H9 (cell line): ENCODE measurements around the gene ACMSD. TPM values are rescaled to one million over a fixed set of nuclear protein-coding genes. Genes with fewer than 3 reads are reported as not detected.

Source experiments
- DNase-seq: peaks from one replicate; pipeline ENCODE4 v3.0.0-alpha.2; 2017
- H2AFZ ChIP-seq: one replicate; pipeline ENCODE4 v1.6.1; 2013; ENCODE audit warnings: mild to moderate bottlenecking, low read length, control low read depth, moderate library complexity
- H2AK5ac ChIP-seq: 2 replicates; pipeline ENCODE4 v1.6.1; 2013; ENCODE audit warnings: low read length, control low read depth, mixed read lengths; ENCODE audit not compliant: insufficient read length
- H2BK120ac ChIP-seq: one replicate; pipeline ENCODE4 v1.6.1; 2013; ENCODE audit warnings: low read depth, mild to moderate bottlenecking, low read length, control low read depth, inconsistent platforms; ENCODE audit not compliant: poor library complexity, severe bottlenecking
- H2BK12ac ChIP-seq: 2 replicates; pipeline ENCODE4 v1.6.1; 2013; ENCODE audit warnings: low read length, control low read depth, mixed read lengths, low read depth; ENCODE audit not compliant: insufficient read length
- H2BK15ac ChIP-seq: 2 replicates; pipeline ENCODE4 v1.6.1; 2013; ENCODE audit warnings: low read depth, low read length, control low read depth
- H2BK20ac ChIP-seq: one replicate; pipeline ENCODE4 v1.6.1; 2013; ENCODE audit warnings: low read depth, mild to moderate bottlenecking, low read length, control low read depth, inconsistent platforms; ENCODE audit not compliant: poor library complexity, severe bottlenecking
- H2BK5ac ChIP-seq: 2 replicates; pipeline ENCODE4 v1.6.1; 2013; ENCODE audit warnings: low read length, control low read depth, mixed read lengths; ENCODE audit not compliant: insufficient read length
- H3K14ac ChIP-seq: 2 replicates; pipeline ENCODE4 v1.6.1; 2013; ENCODE audit warnings: low read length, control low read depth; ENCODE audit not compliant: insufficient read depth
- H3K18ac ChIP-seq: 2 replicates; pipeline ENCODE4 v1.6.1; 2013; ENCODE audit warnings: low read depth, mild to moderate bottlenecking, mixed read lengths, low read length, control low read depth; ENCODE audit not compliant: insufficient read length
- H3K23ac ChIP-seq: 2 replicates; pipeline ENCODE4 v1.6.1; 2013; ENCODE audit warnings: low read length, control low read depth, mixed read lengths, low read depth; ENCODE audit not compliant: insufficient read length
- H3K23me2 ChIP-seq: 2 replicates; pipeline ENCODE4 v1.6.1; 2013; ENCODE audit warnings: low read depth, mild to moderate bottlenecking, mixed read lengths, low read length, control low read depth; ENCODE audit not compliant: insufficient read length, poor library complexity, severe bottlenecking
- H3K27ac ChIP-seq: 2 replicates; pipeline ENCODE4 v1.5.1; 2013; ENCODE audit warnings: low read length, control low read depth, mixed read lengths, low read depth; ENCODE audit not compliant: insufficient read length
- H3K27me3 ChIP-seq: 2 replicates; pipeline ENCODE4 v1.6.1; 2013; ENCODE audit warnings: low read length, control low read depth, inconsistent platforms; ENCODE audit not compliant: insufficient read depth
- H3K4ac ChIP-seq: 2 replicates; pipeline ENCODE4 v1.6.1; 2013; ENCODE audit warnings: low read depth, mild to moderate bottlenecking, control low read depth, inconsistent platforms, low read length, moderate library complexity
- H3K4me1 ChIP-seq: 2 replicates; pipeline ENCODE4 v1.6.1; 2013; ENCODE audit warnings: low read length, control low read depth, inconsistent platforms; ENCODE audit not compliant: insufficient read depth
- H3K4me2 ChIP-seq: 2 replicates; pipeline ENCODE4 v1.6.1; 2013; ENCODE audit warnings: low read length, control low read depth, mixed read lengths; ENCODE audit not compliant: insufficient read length, insufficient read depth
- H3K56ac ChIP-seq: 2 replicates; pipeline ENCODE4 v1.6.1; 2013; ENCODE audit warnings: low read depth, mild to moderate bottlenecking, mixed read lengths, low read length, control low read depth; ENCODE audit not compliant: insufficient read length
- H3K79me1 ChIP-seq: 2 replicates; pipeline ENCODE4 v1.6.1; 2013; ENCODE audit warnings: low read depth, mild to moderate bottlenecking, moderate library complexity, low read length, control low read depth, inconsistent platforms; ENCODE audit not compliant: insufficient read depth, poor library complexity, severe bottlenecking
- H3K79me2 ChIP-seq: 2 replicates; pipeline ENCODE4 v1.6.1; 2013; ENCODE audit warnings: low read length, control low read depth, inconsistent platforms; ENCODE audit not compliant: insufficient read depth
- H3K9ac ChIP-seq: 2 replicates; pipeline ENCODE4 v1.6.1; 2013; ENCODE audit warnings: low read length, control low read depth, mixed read lengths; ENCODE audit not compliant: insufficient read length; ENCODE audit errors: extremely low read depth
- H3K9me3 ChIP-seq: one replicate; pipeline ENCODE4 v1.6.1; 2013; ENCODE audit warnings: low read depth, low read length, inconsistent platforms; ENCODE audit not compliant: control insufficient read depth
- H3T11ph ChIP-seq: one replicate; pipeline ENCODE4 v1.6.1; 2013; ENCODE audit warnings: mild to moderate bottlenecking, low read length, control low read depth, inconsistent platforms
- H4K20me1 ChIP-seq: one replicate; pipeline ENCODE4 v1.6.1; 2013; ENCODE audit not compliant: control insufficient read depth, insufficient read length, insufficient read depth
- H4K5ac ChIP-seq: 2 replicates; pipeline ENCODE4 v1.6.1; 2013; ENCODE audit warnings: low read depth, mild to moderate bottlenecking, mixed read lengths, low read length, control low read depth; ENCODE audit not compliant: insufficient read length
- H4K8ac ChIP-seq: replicated peaks from 2 replicates; pipeline ENCODE4 v1.6.1; 2013; ENCODE audit warnings: low read length, control low read depth, mixed read lengths, low read depth; ENCODE audit not compliant: insufficient read length
- H4K91ac ChIP-seq: 2 replicates; pipeline ENCODE4 v1.6.1; 2013; ENCODE audit warnings: low read depth, mild to moderate bottlenecking, moderate library complexity, mixed read lengths, low read length, control low read depth; ENCODE audit not compliant: insufficient read length
- H3K27ac Mint-ChIP-seq, 3 experiments: 2 replicates in 2 of 3; 3 replicates in 1 of 3; pipeline ENCODE4 v1.8.0; 2020 to 2021; ENCODE audit warnings: mixed read lengths in 3 of 3, mild to moderate bottlenecking in 1 of 3, moderate library complexity in 1 of 3
- H3K27me3 Mint-ChIP-seq: 2 replicates; pipeline ENCODE4 v1.8.0; 2021; ENCODE audit warnings: low read depth, mild to moderate bottlenecking, moderate library complexity, mixed read lengths
- H3K36me3 Mint-ChIP-seq, 3 experiments: 2 replicates in 2 of 3; 3 replicates in 1 of 3; pipeline ENCODE4 v1.8.0; 2020 to 2021; ENCODE audit warnings: low read depth in 3 of 3, mixed read lengths in 3 of 3; ENCODE audit not compliant: insufficient read depth in 1 of 3
- H3K4me1 Mint-ChIP-seq, 2 experiments: 2 replicates each; pipeline ENCODE4 v1.8.0; 2020; ENCODE audit warnings: mixed read lengths in 2 of 2
- H3K4me3 Mint-ChIP-seq, 2 experiments: 2 replicates in 1 of 2; 3 replicates in 1 of 2; pipeline ENCODE4 v1.8.0; 2020 to 2021; ENCODE audit warnings: mild to moderate bottlenecking in 2 of 2, mixed read lengths in 2 of 2, moderate library complexity in 1 of 2
- H3K9me3 Mint-ChIP-seq, 2 experiments: 2 replicates in 1 of 2; 3 replicates in 1 of 2; pipeline ENCODE4 v1.8.0; 2020; ENCODE audit warnings: mild to moderate bottlenecking in 2 of 2, mixed read lengths in 2 of 2, moderate library complexity in 1 of 2
- CTCF ChIP-seq: fragments of 200-600 bp; sonication (generic); conservative IDR thresholded peaks from 3 replicates; pipeline ENCODE4 v1.8.0; 2021; ENCODE audit warnings: antibody characterized with exemption, mild to moderate bottlenecking
- WGBS: extraction: QIAGEN DNeasy Blood & Tissue Kit; methylation state at CpG from one replicate; pipeline ENCODE4 v1.1.7; 2013; ENCODE audit warnings: missing lambda C conversion rate, low lambda C conversion rate, mixed read lengths; ENCODE audit not compliant: insufficient read length; ENCODE audit errors: extremely low coverage; 5-methylcytosine and 5-hydroxymethylcytosine counted together
- total RNA-seq: library from RNA; stranded (reverse); gene quantifications from 2 replicates; pipeline ENCODE4 v1.2.1, GENCODE V29; 2021

ACMSD gene
- total RNA-seq, 1 experiment from 2014 or later, result not detected

- no peak overlapping the region for H2BK20ac ChIP-seq
- peak overlapping the region; percentile 99 to 100 (median 100) for H3K27ac Mint-ChIP-seq
- no peak overlapping the region for H4K91ac ChIP-seq
- no peak for TF ChIP-seq CTCF
- H3K27me3 ChIP-seq, result no peaks in the 10 kb centered on the region
- no peak overlapping the region for H3T11ph ChIP-seq
- peaks cover 9% of the 10 kb centered on the region for H3K23me2 ChIP-seq
- H3K9me3 ChIP-seq, result no peaks in the 10 kb centered on the region
- no peak overlapping the region for H2AK5ac ChIP-seq
- WGBS, result no CpG with 5 or more reads among the region's 16 CpGs
- H3K27ac ChIP-seq, result peak overlapping the region; percentile 42
- H2BK15ac ChIP-seq, result no peak overlapping the region
- peak overlapping the region; percentile 45 for H3K56ac ChIP-seq
- H3K79me1 ChIP-seq, result no peaks in the 10 kb centered on the region
- no peaks in the 10 kb centered on the region for H4K20me1 ChIP-seq
- H3K23ac ChIP-seq, result no peak overlapping the region
- peak overlapping the region; percentile 42 for H2AFZ ChIP-seq
- peak overlapping the region; percentile 74; the same call in 1 of the 2 replicates for H3K14ac ChIP-seq
- DNase-seq, result no peak
- H3K79me2 ChIP-seq, result peaks cover 24% of the 10 kb centered on the region; the same call in 1 of the 2 replicates
- H3K4me2 ChIP-seq, result peak overlapping the region; percentile 85
- H3K18ac ChIP-seq, result peak overlapping the region; percentile 64
- no peak overlapping the region; the same call in 1 of the 2 replicates for H3K4ac ChIP-seq
- H2BK12ac ChIP-seq, result no peak overlapping the region
- H3K4me1 Mint-ChIP-seq, result peaks cover 11 to 16% of the 10 kb centered on the region in 2 experiments
- H4K8ac ChIP-seq, result no peak overlapping the region
- no peak overlapping the region for H2BK120ac ChIP-seq
- no peaks in the 10 kb centered on the region for H3K4me1 ChIP-seq
- peaks cover 3% of the 10 kb centered on the region; the same call in 1 of the 2 replicates for H3K27me3 Mint-ChIP-seq
- peaks cover 9 to 19% of the 10 kb centered on the region in 2 experiments; a peak in 4 of 5 replicates for H3K9me3 Mint-ChIP-seq
- H4K5ac ChIP-seq, result peak overlapping the region; percentile 58
- H3K9ac ChIP-seq, result peak overlapping the region; percentile 85
- peak overlapping the region; percentile 96 to 99 for H3K4me3 Mint-ChIP-seq
- H2BK5ac ChIP-seq, result peak overlapping the region; percentile 50
- H3K36me3 Mint-ChIP-seq, result peaks cover 0 to 17% (median 14%) of the 10 kb centered on the region in 3 experiments
These were observed 79.0 kb downstream of the ACMSD start for GRCh38 chr2:134917360-134917865.
